ENCODE results near the gene SSX7. TPM values are rescaled to one million over a fixed set of nuclear protein-coding genes. Genes with fewer than 3 reads are reported as not detected.
"Not testable (repeated sequence)": the region's sequence is repeated elsewhere in the genome, so short reads cannot be mapped to it uniquely, and the experiment has no call there.

The SSX7 gene
- not detected for polyA plus RNA-seq (ENCODE audit: insufficient read length in 4 of 4)

- DNase-seq (ENCODE audit: low read depth in 4 of 4, low spot score in 3 of 4) = not testable (repeated sequence)
These were observed at the start of gene SSX7 for GRCh38 chrX:52654800-52655199. Gene SSX7 (minus strand): TSS chrX:52654900. CDS start chrX:52653472, 1,428 bp downstream.

GRCh38 chrX:52692034-52692433, 37.3 kb upstream of the SSX7 start:
- DNase-seq (ENCODE audit: low read depth in 4 of 4, low spot score in 3 of 4) = not testable (repeated sequence)

GRCh38 chrX:52662218-52662617, 7.5 kb upstream of the SSX7 start:
- DNase-seq (ENCODE audit: low read depth in 4 of 4, low spot score in 3 of 4) = not testable (repeated sequence)

GRCh38 chrX:52655475-52655874, 775 bp upstream of the SSX7 start:
- DNase-seq (ENCODE audit: low read depth in 4 of 4, low spot score in 3 of 4) = not testable (repeated sequence)

- peak in 2 of 4 donors; percentile 0 to 1 for DNase-seq (ENCODE audit: low read depth in 4 of 4, low spot score in 3 of 4)
These were observed 4.0 kb downstream of the SSX7 start for GRCh38 chrX:52650676-52651075.

- DNase-seq (ENCODE audit: low read depth in 4 of 4, low spot score in 3 of 4) = not testable (repeated sequence)
These were observed 5.7 kb downstream of the SSX7 start for GRCh38 chrX:52648956-52649355.

GRCh38 chrX:52628483-52628882, 26.2 kb downstream of the SSX7 start:
- not testable (repeated sequence) for DNase-seq (ENCODE audit: low read depth in 4 of 4, low spot score in 3 of 4)

- DNase-seq (ENCODE audit: low read depth in 4 of 4, low spot score in 3 of 4) = not testable (repeated sequence)
These were observed 34.0 kb downstream of the SSX7 start for GRCh38 chrX:52620661-52621060.

- DNase-seq (ENCODE audit: low read depth in 4 of 4, low spot score in 3 of 4) = no peak
These were observed 45.7 kb downstream of the SSX7 start for GRCh38 chrX:52608961-52609360.

- DNase-seq (ENCODE audit: low read depth in 4 of 4, low spot score in 3 of 4) = not testable (repeated sequence)
These were observed 51.5 kb downstream of the SSX7 start for GRCh38 chrX:52603151-52603550.

GRCh38 chrX:52598886-52599285, 55.8 kb downstream of the SSX7 start:
- DNase-seq (ENCODE audit: low read depth in 4 of 4, low spot score in 3 of 4) = no peak

- no peak for DNase-seq (ENCODE audit: low read depth in 4 of 4, low spot score in 3 of 4)
These were observed 60.0 kb downstream of the SSX7 start for GRCh38 chrX:52594658-52595057.

Other genes with a start within 250 kb of the SSX7 start
- not detected for gene XAGE1A, start 159.1 kb downstream of the SSX7 start, polyA plus RNA-seq (ENCODE audit: insufficient read length in 4 of 4)
- not detected for gene XAGE1B, start 137.8 kb downstream of the SSX7 start, polyA plus RNA-seq (ENCODE audit: insufficient read length in 4 of 4)
- gene SSX2, start 52.3 kb upstream of the SSX7 start, polyA plus RNA-seq (ENCODE audit: insufficient read length in 4 of 4) = not detected
- not detected for gene SSX2B, start 96.4 kb upstream of the SSX7 start, polyA plus RNA-seq (ENCODE audit: insufficient read length in 4 of 4)
- gene SPANXN5, start 142.5 kb upstream of the SSX7 start, polyA plus RNA-seq (ENCODE audit: insufficient read length in 4 of 4) = not detected
- not detected for gene XAGE5, start 156.4 kb upstream of the SSX7 start, polyA plus RNA-seq (ENCODE audit: insufficient read length in 4 of 4)
- gene XAGE3, start 213.2 kb upstream of the SSX7 start, polyA plus RNA-seq (ENCODE audit: insufficient read length in 4 of 4) = not detected
- gene FAM156B, start 242.4 kb upstream of the SSX7 start, polyA plus RNA-seq (ENCODE audit: insufficient read length in 4 of 4) = 10 to 100 TPM; 12.1 to 22.5 (median 16.4) TPM

All from left renal pelvis (tissue), 4 donors.